IMR-90 (cell line): Measurements from ENCODE around the gene PPP1R1A. TPM values are rescaled to one million over a fixed set of nuclear protein-coding genes. Genes with fewer than 3 reads are reported as not detected.

Source experiments
- ATAC-seq: fragments of 200-7000 bp; cut with Tn5 transposase; 2 replicates; pipeline ENCODE4 v1.9.1; 2020; ENCODE audit warnings: low read depth, mild to moderate bottlenecking, moderate library complexity
- BruUV-seq: library from RNA; stranded (reverse); fragments of 400-500 nt; replicated peaks from 2 replicates; lab custom pipeline; 2021; lab: Mats Ljungman, UMichigan
- CTCF ChIA-PET: fragments of 300-600 bp; formaldehyde crosslinking; extraction: SDS; loops from one replicate; lab custom pipeline; 2021; ENCODE audit warnings: antibody characterized with exemption; lab: Yijun Ruan, JAX
- POLR2A ChIA-PET: fragments of 300-600 bp; sonication (Branson Sonifier 250); formaldehyde crosslinking; loops from one replicate; lab custom pipeline; 2022; ENCODE audit warnings: antibody characterized with exemption; ENCODE audit not compliant: unreplicated experiment; lab: Charles Lee
- DNase-seq: peaks from one replicate; pipeline ENCODE4 v3.0.0; 2013
- H2AFZ ChIP-seq: replicated peaks from 2 replicates; pipeline ENCODE3; 2013; ENCODE audit warnings: low read length, mild to moderate bottlenecking; ENCODE audit not compliant: poor library complexity
- H2AK5ac ChIP-seq: 2 replicates; pipeline ENCODE4 v1.6.1; 2013; ENCODE audit warnings: low read depth, low read length, inconsistent platforms
- H2AK9ac ChIP-seq: replicated peaks from 2 replicates; pipeline ENCODE3; 2013; ENCODE audit warnings: mild to moderate bottlenecking, low read depth, low read length, moderate library complexity; ENCODE audit not compliant: poor library complexity
- H2BK120ac ChIP-seq: 2 replicates; pipeline ENCODE4 v1.6.1; 2013; ENCODE audit warnings: low read depth, low read length, inconsistent platforms
- H2BK15ac ChIP-seq: 3 replicates; pipeline ENCODE4 v1.6.1; 2013; ENCODE audit warnings: low read depth, low read length, inconsistent platforms
- H2BK20ac ChIP-seq: 2 replicates; pipeline ENCODE4 v1.6.1; 2013; ENCODE audit warnings: low read depth, mild to moderate bottlenecking, inconsistent platforms, low read length, moderate library complexity
- H2BK5ac ChIP-seq: 2 replicates; pipeline ENCODE4 v1.6.1; 2013; ENCODE audit warnings: mild to moderate bottlenecking, low read depth, low read length, inconsistent platforms; ENCODE audit not compliant: poor library complexity, severe bottlenecking
- H3K14ac ChIP-seq: replicated peaks from 2 replicates; pipeline ENCODE4 v1.6.1; 2013; ENCODE audit warnings: low read depth, low read length, inconsistent platforms
- H3K18ac ChIP-seq: 2 replicates; pipeline ENCODE4 v1.6.1; 2013; ENCODE audit warnings: low read depth, low read length, control low read depth
- H3K23ac ChIP-seq: 2 replicates; pipeline ENCODE4 v1.6.1; 2013; ENCODE audit warnings: low read depth, low read length, inconsistent platforms
- H3K27ac ChIP-seq: 2 replicates; pipeline ENCODE4 v1.5.1; 2013; ENCODE audit warnings: mild to moderate bottlenecking, control low read depth, low read length; ENCODE audit not compliant: insufficient read depth
- H3K27me3 ChIP-seq: 2 replicates; pipeline ENCODE4 v1.6.1; 2013; ENCODE audit warnings: low read length; ENCODE audit not compliant: control insufficient read depth, insufficient read depth
- H3K36me3 ChIP-seq: 2 replicates; pipeline ENCODE4 v1.6.1; 2013; ENCODE audit warnings: low read length, mixed read lengths; ENCODE audit not compliant: control insufficient read depth, insufficient read depth
- H3K4ac ChIP-seq: 2 replicates; pipeline ENCODE4 v1.6.1; 2013; ENCODE audit warnings: low read depth, low read length, inconsistent platforms
- H3K4me1 ChIP-seq: 2 replicates; pipeline ENCODE4 v1.6.1; 2013; ENCODE audit warnings: low read length, mixed read lengths; ENCODE audit not compliant: control insufficient read depth, insufficient read depth
- H3K4me2 ChIP-seq: 2 replicates; pipeline ENCODE4 v1.6.1; 2013; ENCODE audit warnings: low read depth, mild to moderate bottlenecking, control low read depth, low read length, moderate library complexity
- H3K4me3 ChIP-seq: 2 replicates; pipeline ENCODE4 v1.5.1; 2013; ENCODE audit warnings: low read depth, mild to moderate bottlenecking, control low read depth, low read length, moderate library complexity; ENCODE audit not compliant: insufficient read depth
- H3K56ac ChIP-seq: 2 replicates; pipeline ENCODE4 v1.6.1; 2013; ENCODE audit warnings: low read length, inconsistent platforms; ENCODE audit not compliant: insufficient read depth; ENCODE audit errors: extremely low read depth
- H3K79me1 ChIP-seq, 2 experiments: 2 replicates each; pipeline ENCODE4 v1.6.1; 2013; ENCODE audit warnings: low read length in 2 of 2, inconsistent platforms in 1 of 2, low read depth in 1 of 2
- H3K9ac ChIP-seq: 2 replicates; pipeline ENCODE4 v1.6.1; 2013; ENCODE audit warnings: low read depth, low read length, control low read depth
- H3K9me1 ChIP-seq: 2 replicates; pipeline ENCODE4 v1.6.1; 2013; ENCODE audit warnings: low read length, inconsistent platforms; ENCODE audit not compliant: insufficient read depth
- H3K9me3 ChIP-seq: 2 replicates; pipeline ENCODE4 v1.6.1; 2013; ENCODE audit warnings: low read length; ENCODE audit not compliant: control insufficient read depth, insufficient read depth
- H4K20me1 ChIP-seq: 2 replicates; pipeline ENCODE4 v1.6.1; 2013; ENCODE audit warnings: low read length, inconsistent platforms; ENCODE audit not compliant: insufficient read depth
- H4K5ac ChIP-seq: 2 replicates; pipeline ENCODE4 v1.6.1; 2013; ENCODE audit warnings: mild to moderate bottlenecking, low read depth, low read length, control low read depth
- H4K8ac ChIP-seq, 2 experiments: 2 replicates each; pipeline ENCODE4 v1.6.1; 2013; ENCODE audit warnings: low read depth in 2 of 2, low read length in 2 of 2, control low read depth in 1 of 2, inconsistent platforms in 1 of 2
- H4K91ac ChIP-seq: 2 replicates; pipeline ENCODE4 v1.6.1; 2013; ENCODE audit warnings: low read depth, low read length, inconsistent platforms; ENCODE audit not compliant: insufficient read depth
- CEBPB ChIP-seq: IDR thresholded peaks from 2 replicates; pipeline ENCODE4 v1.6.1; 2012; ENCODE audit warnings: low read depth, low read length, improper control_type of control experiment
- FOS ChIP-seq: fragments of 150-350 bp; IDR thresholded peaks from 2 replicates; pipeline ENCODE4 v1.6.1; 2016; ENCODE audit warnings: low read depth, low read length
- MAZ ChIP-seq: IDR thresholded peaks from 2 replicates; pipeline ENCODE4 v1.6.1; 2012; ENCODE audit warnings: low read depth, mild to moderate bottlenecking, low read length, improper control_type of control experiment, moderate library complexity, borderline replicate concordance
- POLR2A ChIP-seq: IDR thresholded peaks from 2 replicates; pipeline ENCODE4 v1.6.1; 2012; ENCODE audit warnings: mild to moderate bottlenecking, low read depth, low read length
- RAD21 ChIP-seq: IDR thresholded peaks from 2 replicates; pipeline ENCODE4 v1.6.1; 2012; ENCODE audit warnings: low read length, improper control_type of control experiment
- RCOR1 ChIP-seq: IDR thresholded peaks from 2 replicates; pipeline ENCODE4 v1.6.1; 2012; ENCODE audit warnings: mild to moderate bottlenecking, low read length, improper control_type of control experiment; ENCODE audit not compliant: insufficient replicate concordance
- RFX5 ChIP-seq: IDR thresholded peaks from 2 replicates; pipeline ENCODE4 v1.8.0; 2012; ENCODE audit warnings: low read depth, mild to moderate bottlenecking, low read length, moderate library complexity
- WGBS, 2 experiments: methylation state at CpG; one replicate each; pipeline versions ENCODE4 v1.1.5 to v1.1.7; 2013; ENCODE audit warnings: missing lambda C conversion rate in 2 of 2; ENCODE audit not compliant: insufficient read length in 1 of 2; ENCODE audit errors: extremely low coverage in 2 of 2; 5-methylcytosine and 5-hydroxymethylcytosine counted together
- dilution Hi-C: fragments of 300-500 bp; cut with HindIII; formaldehyde crosslinking; loops from one replicate; pipeline ENCODE4 v1.14.3; 2018; ENCODE audit warnings: low sequenced_read_pairs; ENCODE audit not compliant: unreplicated experiment
- in situ Hi-C: fragments of 300-500 bp; cut with MboI; formaldehyde crosslinking; loops from 3 replicates; pipeline ENCODE4 v1.14.3; 2019; ENCODE audit warnings: low sequenced_read_pairs, inconsistent platforms, mixed read lengths
- intact Hi-C: fragments of 100-400 bp; cut with micrococcal nuclease; formaldehyde crosslinking; loops from 2 replicates; pipeline ENCODE4 v1.10.0; 2022
- polyA plus RNA-seq, 3 experiments: library from polyadenylated mRNA; depleted of rRNA; stranded (reverse); fragments of >200 nt; gene quantifications; 2 replicates each; pipeline ENCODE4 v1.2.3, GENCODE V29; 2012; ENCODE audit warnings: low replicate concordance in 1 of 3
- total RNA-seq: library from RNA; depleted of rRNA; stranded (reverse); fragments of >200 nt; gene quantifications from 2 replicates; pipeline ENCODE4 v1.2.3, GENCODE V29; 2012
- TF ChIP-seq, protein P1 (sequence below): fragments of 150-350 bp; IDR thresholded peaks from 2 replicates; pipeline ENCODE4 v1.6.1; 2016; ENCODE audit warnings: low read depth, mild to moderate bottlenecking, low read length, moderate library complexity, borderline replicate concordance
- TF ChIP-seq, protein P2 (sequence below): fragments of 150-350 bp; IDR thresholded peaks from 2 replicates; pipeline ENCODE4 v1.6.1; 2017; ENCODE audit warnings: mild to moderate bottlenecking, antibody characterized with exemption, low read length, low read depth

The PPP1R1A gene
- total and polyA plus RNA-seq, 2 of the 4 experiments (the other 2 are of a cell fraction), result not detected

DNA sequence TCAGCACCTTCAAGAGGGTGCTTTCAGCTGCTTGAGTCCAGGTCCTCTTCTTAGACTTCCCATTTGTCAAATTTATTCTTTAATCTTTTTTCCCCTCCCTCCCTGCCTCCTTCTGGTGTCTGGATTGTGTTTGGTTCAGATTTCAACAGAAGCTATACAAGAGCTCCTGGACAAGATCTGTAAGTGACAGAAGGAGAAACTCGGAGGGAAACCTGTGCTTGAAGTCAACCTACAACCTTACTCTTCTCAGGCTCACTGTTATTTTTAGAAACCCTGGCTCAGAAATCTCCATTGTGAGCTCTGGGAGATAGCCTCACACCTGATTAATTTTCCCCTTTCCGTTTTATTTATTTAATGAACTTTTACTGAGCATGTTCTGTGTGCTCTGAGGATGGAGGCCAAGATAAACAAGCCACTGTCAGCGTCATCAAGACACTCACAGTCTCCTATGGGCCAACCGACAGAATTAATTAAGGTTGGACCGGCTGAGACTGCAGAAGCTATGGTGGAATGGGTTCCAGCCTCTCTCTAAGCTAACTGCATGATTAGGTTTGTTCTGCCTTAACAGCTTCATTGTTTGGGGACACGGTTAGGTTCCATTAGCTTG, 25.6 kb downstream of the PPP1R1A start:
- CTCF ChIA-PET, result interaction anchor here (1.2 kb wide), 1 partner anchor 17 kb away, joined by 7 read pairs; no protein-coding TSS in a partner anchor
- Histone ChIP-seq H2AFZ (no peak overlapping the region), H3K4ac (no peak overlapping the region), H3K36me3 (no peaks in the 10 kb centered on the region), H3K18ac (no peak overlapping the region), H3K23ac (no peak overlapping the region), H3K27me3 (peaks cover 12% of the 10 kb centered on the region), H3K14ac (no peak overlapping the region), H3K4me3 (no peak overlapping the region), H3K9ac (no peak overlapping the region), H4K20me1 (no peaks in the 10 kb centered on the region), H2BK15ac (no peak overlapping the region), H2BK5ac (no peak overlapping the region), H2AK5ac (no peak overlapping the region), H3K9me3 (no peaks in the 10 kb centered on the region), H2AK9ac (no peak overlapping the region), H3K9me1 (no peaks in the 10 kb centered on the region), H3K56ac (no peak overlapping the region), H2BK20ac (no peak overlapping the region), H4K91ac (no peak overlapping the region), H3K4me1 (no peaks in the 10 kb centered on the region), H3K79me1 (no peaks in the 10 kb centered on the region), H3K27ac (no peak overlapping the region), H4K8ac (no peak overlapping the region), H3K4me2 (no peak overlapping the region), H2BK120ac (no peak overlapping the region), H4K5ac (no peak overlapping the region)
- BruUV-seq, result no TSS peak
- ATAC-seq (no peak), DNase-seq (no peak)
- intact Hi-C loops (no loop called here), in situ Hi-C loops (no loop called here), dilution Hi-C loops (no loop called here)
- no CpG with 5 or more reads among the region's 6 CpGs for WGBS, 2 experiments
- POLR2A ChIA-PET, result no interaction called here
- TF ChIP-seq, protein P1, sequence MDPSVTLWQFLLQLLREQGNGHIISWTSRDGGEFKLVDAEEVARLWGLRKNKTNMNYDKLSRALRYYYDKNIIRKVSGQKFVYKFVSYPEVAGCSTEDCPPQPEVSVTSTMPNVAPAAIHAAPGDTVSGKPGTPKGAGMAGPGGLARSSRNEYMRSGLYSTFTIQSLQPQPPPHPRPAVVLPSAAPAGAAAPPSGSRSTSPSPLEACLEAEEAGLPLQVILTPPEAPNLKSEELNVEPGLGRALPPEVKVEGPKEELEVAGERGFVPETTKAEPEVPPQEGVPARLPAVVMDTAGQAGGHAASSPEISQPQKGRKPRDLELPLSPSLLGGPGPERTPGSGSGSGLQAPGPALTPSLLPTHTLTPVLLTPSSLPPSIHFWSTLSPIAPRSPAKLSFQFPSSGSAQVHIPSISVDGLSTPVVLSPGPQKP, result no peak
- TF ChIP-seq RFX5 (no peak), MAZ (no peak), RAD21 (no peak), FOS (no peak), RCOR1 (no peak), CEBPB (no peak), POLR2A (no peak)
- TF ChIP-seq, protein P2, sequence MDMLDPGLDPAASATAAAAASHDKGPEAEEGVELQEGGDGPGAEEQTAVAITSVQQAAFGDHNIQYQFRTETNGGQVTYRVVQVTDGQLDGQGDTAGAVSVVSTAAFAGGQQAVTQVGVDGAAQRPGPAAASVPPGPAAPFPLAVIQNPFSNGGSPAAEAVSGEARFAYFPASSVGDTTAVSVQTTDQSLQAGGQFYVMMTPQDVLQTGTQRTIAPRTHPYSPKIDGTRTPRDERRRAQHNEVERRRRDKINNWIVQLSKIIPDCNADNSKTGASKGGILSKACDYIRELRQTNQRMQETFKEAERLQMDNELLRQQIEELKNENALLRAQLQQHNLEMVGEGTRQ, result no peak
